HCT116 (cell line): ENCODE results near the gene CCNYL1. TPM values are rescaled to one million over a fixed set of nuclear protein-coding genes. Genes with fewer than 3 reads are reported as not detected.

ENCODE experiments used
- ATAC-seq: fragments of 200-7000 bp; cut with Tn5 transposase; 2 replicates; pipeline ENCODE4 v1.9.1; 2020; ENCODE audit warnings: mild to moderate bottlenecking, moderate library complexity
- BruUV-seq: library from RNA; stranded (reverse); fragments of 400-500 nt; replicated peaks from 2 replicates; lab custom pipeline; 2021; lab: Mats Ljungman, UMichigan
- CTCF ChIA-PET: fragments of 300-600 bp; sonication (Branson Sonifier 250); formaldehyde crosslinking; loops from one replicate; lab custom pipeline; 2021; ENCODE audit warnings: antibody characterized with exemption; lab: Charles Lee
- POLR2A ChIA-PET: fragments of 300-600, 350-600 bp; sonication (Branson Sonifier 250); formaldehyde crosslinking; loops from one replicate; lab custom pipeline; 2021; ENCODE audit warnings: antibody characterized with exemption; lab: Charles Lee
- RAD21 ChIA-PET, 2 experiments: fragments of 300-600 bp; sonication (Branson Sonifier 250); formaldehyde crosslinking; loops; one replicate each; lab custom pipeline; 2023; ENCODE audit warnings: low total read pairs in 2 of 2; ENCODE audit not compliant: uncharacterized antibody in 2 of 2, unreplicated experiment in 2 of 2, low non-redundant PET in 1 of 2; lab: Charles Lee
- DNase-seq: peaks from one replicate; pipeline ENCODE4 v3.0.0-alpha.2; 2010; ENCODE audit warnings: low read depth, low spot score
- H2AFZ ChIP-seq: fragments of 200-600 bp; shearing (Covaris generic), sonication (generic); 2 replicates; pipeline ENCODE4 v1.6.1; 2017; ENCODE audit warnings: low read depth, mixed run types, mixed read lengths, antibody characterized with exemption, low read length; ENCODE audit not compliant: poor library complexity, severe bottlenecking
- H3K27ac ChIP-seq: 2 replicates; pipeline ENCODE4 v1.5.1; 2012; ENCODE audit warnings: low read depth, low read length
- H3K27me3 ChIP-seq: fragments of 200-600 bp; sonication (generic); 2 replicates; pipeline ENCODE4 v1.6.1; 2016; ENCODE audit warnings: mixed run types, low read length, mixed read lengths; ENCODE audit not compliant: insufficient read depth
- H3K36me3 ChIP-seq, 2 experiments: fragments of 200-500 bp in 1 of 2; fragments of 200-600 bp in 1 of 2; sonication (Bioruptor generic) in 1 of 2; sonication (generic) in 1 of 2; 2 replicates each; pipeline versions ENCODE4 v1.5.1 to v1.6.1; 2014 to 2016; ENCODE audit warnings: low read length in 2 of 2, inconsistent platforms in 1 of 2, mixed read lengths in 1 of 2, mixed run types in 1 of 2; ENCODE audit not compliant: insufficient read depth in 2 of 2, control insufficient read depth in 1 of 2
- H3K4me1 ChIP-seq, 2 experiments: fragments of 200-600 bp in 1 of 2; sonication (generic) in 1 of 2; 2 replicates each; pipeline versions ENCODE4 v1.5.1 to v1.6.1; 2012 to 2017; ENCODE audit warnings: low read length in 2 of 2, inconsistent platforms in 1 of 2, mild to moderate bottlenecking in 1 of 2, mixed read lengths in 1 of 2, mixed run types in 1 of 2, moderate library complexity in 1 of 2; ENCODE audit not compliant: insufficient read depth in 2 of 2, control insufficient read depth in 1 of 2
- H3K4me2 ChIP-seq: fragments of 200-600 bp; sonication (generic); 2 replicates; pipeline ENCODE4 v1.6.1; 2017; ENCODE audit warnings: mixed run types, low read length, mixed read lengths
- H3K4me3 ChIP-seq, 2 experiments: fragments of 200-600 bp in 1 of 2; sonication (generic) in 1 of 2; replicated peaks in 1 of 2; 2 replicates each; pipeline ENCODE4 v1.5.1; 2011 to 2016; ENCODE audit warnings: low read length in 2 of 2, control low read depth in 1 of 2, low read depth in 1 of 2, mild to moderate bottlenecking in 1 of 2, mixed read lengths in 1 of 2, mixed run types in 1 of 2
- H3K79me2 ChIP-seq: fragments of 200-600 bp; sonication (generic); 2 replicates; pipeline ENCODE4 v1.6.1; 2017; ENCODE audit warnings: mild to moderate bottlenecking, mixed run types, low read length, moderate library complexity, mixed read lengths; ENCODE audit not compliant: insufficient read depth
- H3K9ac ChIP-seq: fragments of 200-600 bp; sonication (generic); 2 replicates; pipeline ENCODE4 v1.6.1; 2016; ENCODE audit warnings: low read length, mixed read lengths
- H3K9me2 ChIP-seq: fragments of 200-600 bp; sonication (generic), shearing (Covaris generic); 2 replicates; pipeline ENCODE4 v1.6.1; 2017; ENCODE audit warnings: mixed run types, mild to moderate bottlenecking, moderate library complexity; ENCODE audit not compliant: insufficient read depth
- H3K9me3 ChIP-seq, 2 experiments: fragments of 200-500 bp in 1 of 2; fragments of 200-600 bp in 1 of 2; sonication (Bioruptor generic) in 1 of 2; sonication (generic) in 1 of 2; 2 replicates each; pipeline ENCODE4 v1.6.1; 2014 to 2017; ENCODE audit warnings: low read length in 2 of 2, mixed read lengths in 2 of 2, inconsistent platforms in 1 of 2, low read depth in 1 of 2, mild to moderate bottlenecking in 1 of 2, mixed run types in 1 of 2, moderate library complexity in 1 of 2; ENCODE audit not compliant: control insufficient read depth in 1 of 2, insufficient read depth in 1 of 2
- H4K20me1 ChIP-seq: fragments of 200-600 bp; sonication (generic), shearing (Covaris generic); 2 replicates; pipeline ENCODE4 v1.6.1; 2017; ENCODE audit warnings: mixed run types, mild to moderate bottlenecking, moderate library complexity; ENCODE audit not compliant: insufficient read depth
- EZH2 ChIP-seq: fragments of 200-600 bp; sonication (generic); IDR thresholded peaks from 2 replicates; pipeline ENCODE4 v1.6.1; 2017; ENCODE audit warnings: antibody characterized with exemption, mixed run types
- POLR2A ChIP-seq: IDR thresholded peaks from 2 replicates; pipeline ENCODE4 v1.7.0; 2011; ENCODE audit warnings: borderline replicate concordance; ENCODE audit not compliant: insufficient read depth, insufficient read length; ENCODE audit errors: extremely low read depth
- RAD21 ChIP-seq: IDR thresholded peaks from 2 replicates; pipeline ENCODE4 v1.6.1; 2012; ENCODE audit warnings: low read depth, mild to moderate bottlenecking
- SIN3A ChIP-seq: IDR thresholded peaks from 2 replicates; pipeline ENCODE4 v1.6.1; 2012; ENCODE audit warnings: low read depth
- TCF7L2 ChIP-seq: IDR thresholded peaks from 2 replicates; pipeline ENCODE4 v1.7.0; 2011; ENCODE audit warnings: borderline replicate concordance, inconsistent platforms; ENCODE audit not compliant: insufficient read depth, insufficient read length; ENCODE audit errors: extremely low read depth
- YY1 ChIP-seq: IDR thresholded peaks from 2 replicates; pipeline ENCODE4 v1.6.1; 2011; ENCODE audit warnings: low read length, low read depth, moderate library complexity, mild to moderate bottlenecking; ENCODE audit not compliant: insufficient replicate concordance; ENCODE audit errors: extremely low read depth
- ZNF274 ChIP-seq: fragments of 200-500 bp; sonication (Bioruptor generic); IDR thresholded peaks from 2 replicates; pipeline ENCODE4 v1.6.1; 2014; ENCODE audit warnings: mild to moderate bottlenecking, low read depth, low read length, inconsistent platforms
- intact Hi-C: fragments of 100-400 bp; cut with micrococcal nuclease; formaldehyde crosslinking; loops from 2 replicates; pipeline ENCODE4 v1.10.0; 2022
- total RNA-seq: library from RNA; stranded (reverse); gene quantifications from one replicate; pipeline ENCODE4 v1.2.1, GENCODE V29; 2021; ENCODE audit not compliant: unreplicated experiment
- TF ChIP-seq, protein P1 (sequence below): IDR thresholded peaks from 2 replicates; pipeline ENCODE4 v1.6.1; 2012
- TF ChIP-seq, protein P2 (sequence below): IDR thresholded peaks from 2 replicates; pipeline ENCODE4 v1.6.1; 2012
- TF ChIP-seq, protein P3 (sequence below): IDR thresholded peaks from 2 replicates; pipeline ENCODE4 v1.6.1; 2011; ENCODE audit warnings: mild to moderate bottlenecking, low read length, moderate library complexity; ENCODE audit not compliant: insufficient replicate concordance; ENCODE audit errors: extremely low read depth
- TF ChIP-seq, protein P4 (sequence below), 3 experiments: fragments of 200-600 bp in 1 of 3; sonication (generic) in 1 of 3; IDR thresholded peaks in 2 of 3; conservative IDR thresholded peaks in 1 of 3; 2 replicates each; pipeline ENCODE4 v1.5.1; 2012 to 2017; ENCODE audit warnings: low read depth in 2 of 3, low read length in 2 of 3, antibody characterized with exemption in 1 of 3, borderline replicate concordance in 1 of 3, control low read depth in 1 of 3, mild to moderate bottlenecking in 1 of 3, mixed read lengths in 1 of 3, mixed run types in 1 of 3, moderate library complexity in 1 of 3; ENCODE audit not compliant: insufficient read depth in 1 of 3

Gene CCNYL1
- total RNA-seq, 1 experiment from 2014 or later = 14.9 TPM

DNA sequence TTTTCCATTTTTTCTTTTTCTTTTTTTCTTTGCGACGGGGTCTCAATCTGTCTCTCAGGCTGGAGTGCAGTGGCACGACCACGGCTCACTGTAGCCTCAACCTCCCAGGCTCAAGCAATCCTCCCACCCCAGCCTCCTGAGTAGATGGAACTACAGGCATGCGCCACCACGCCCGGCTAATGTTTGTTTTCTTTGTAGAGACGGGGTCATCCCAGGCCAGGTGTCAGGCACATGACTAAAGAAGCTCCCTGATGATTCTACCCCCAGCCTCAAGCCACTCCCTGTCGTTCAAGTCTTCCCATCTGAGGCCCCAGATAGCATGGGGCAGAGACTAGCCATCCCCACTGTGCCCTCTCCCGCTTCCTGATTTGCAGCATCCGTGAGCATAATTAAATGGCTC, 68.1 kb downstream of the CCNYL1 start:
- H4K20me1 ChIP-seq = no peaks in the 10 kb centered on the region
- ChIA-PET CTCF (no interaction called here), RAD21 (no interaction called here), POLR2A (interaction anchor here (0.7 kb wide), 1 partner anchor 88 kb away, joined by 3 read pairs; no protein-coding TSS in a partner anchor)
- DNase-seq = no peak
- H2AFZ ChIP-seq = no peak overlapping the region
- no peaks in the 10 kb centered on the region for H3K9me3 ChIP-seq
- no peaks in the 10 kb centered on the region for H3K27me3 ChIP-seq
- no peak for ATAC-seq
- H3K79me2 ChIP-seq = no peaks in the 10 kb centered on the region
- no peak overlapping the region for H3K4me3 ChIP-seq
- no peaks in the 10 kb centered on the region for H3K9me2 ChIP-seq
- no TSS peak for BruUV-seq
- H3K4me1 ChIP-seq = peaks cover 0 to 6% of the 10 kb centered on the region in 2 experiments; a peak in 1 of 4 replicates
- H3K4me2 ChIP-seq = no peak overlapping the region; the same call in 1 of the 2 replicates
- no peak overlapping the region for H3K9ac ChIP-seq
- TF ChIP-seq TCF7L2 (no peak), ZNF274 (no peak), YY1 (no peak), RAD21 (no peak)
- TF ChIP-seq, protein P1, sequence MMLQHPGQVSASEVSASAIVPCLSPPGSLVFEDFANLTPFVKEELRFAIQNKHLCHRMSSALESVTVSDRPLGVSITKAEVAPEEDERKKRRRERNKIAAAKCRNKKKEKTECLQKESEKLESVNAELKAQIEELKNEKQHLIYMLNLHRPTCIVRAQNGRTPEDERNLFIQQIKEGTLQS = no peak
- TF ChIP-seq, protein P2, sequence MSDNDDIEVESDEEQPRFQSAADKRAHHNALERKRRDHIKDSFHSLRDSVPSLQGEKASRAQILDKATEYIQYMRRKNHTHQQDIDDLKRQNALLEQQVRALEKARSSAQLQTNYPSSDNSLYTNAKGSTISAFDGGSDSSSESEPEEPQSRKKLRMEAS = no peak
- no peaks in the 10 kb centered on the region for H3K36me3 ChIP-seq
- H3K27ac ChIP-seq = no peak overlapping the region
- intact Hi-C loops = no loop called here

DNA sequence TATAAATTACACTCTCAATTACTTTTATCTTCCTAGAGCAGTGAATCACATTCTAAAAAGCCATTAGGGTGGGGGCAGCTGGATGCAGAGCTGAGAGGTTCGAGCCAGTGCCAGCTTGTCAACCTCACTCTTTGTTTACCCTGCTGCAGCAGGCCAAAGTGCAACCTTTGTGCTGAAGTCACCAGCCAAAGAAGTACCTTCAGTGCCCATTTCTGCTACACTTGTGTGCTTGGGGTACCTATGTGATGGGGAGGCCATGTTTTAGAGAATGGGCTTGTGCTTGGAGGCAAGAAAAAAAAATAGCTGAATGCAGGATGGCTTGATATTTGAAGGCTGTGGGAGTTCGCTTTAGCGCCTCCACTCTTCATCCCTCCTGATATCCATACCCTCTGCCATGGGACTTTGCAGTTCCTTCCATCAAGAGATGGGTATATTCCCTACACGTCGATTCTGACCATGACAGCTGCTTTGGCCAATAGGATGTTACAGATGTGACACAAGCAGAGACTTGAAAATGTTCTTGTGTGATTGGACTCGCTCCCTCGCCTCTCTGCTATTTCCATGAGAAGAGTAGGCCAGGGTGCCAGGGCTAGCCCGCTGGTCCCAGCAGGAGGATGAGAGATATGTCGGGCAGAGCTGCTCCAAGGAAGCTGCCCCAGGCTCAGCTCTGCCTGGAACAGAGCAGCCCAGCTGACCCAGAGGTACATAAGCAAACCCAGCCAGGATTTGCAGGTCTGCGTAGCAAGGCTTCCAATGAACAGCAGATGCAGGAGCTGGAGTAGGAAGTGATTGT, 71.0 kb downstream of the CCNYL1 start:
- Histone ChIP-seq H4K20me1 (no peaks in the 10 kb centered on the region), H3K27me3 (no peaks in the 10 kb centered on the region), H3K9me2 (no peaks in the 10 kb centered on the region), H3K36me3 (no peaks in the 10 kb centered on the region), H3K4me1 (peaks cover 0 to 6% of the 10 kb centered on the region in 2 experiments; a peak in 1 of 4 replicates), H3K4me2 (no peak overlapping the region), H3K79me2 (no peaks in the 10 kb centered on the region), H3K4me3 (no peak overlapping the region), H3K9ac (no peak overlapping the region), H3K27ac (no peak overlapping the region), H3K9me3 (no peaks in the 10 kb centered on the region), H2AFZ (no peak overlapping the region)
- intact Hi-C loops = no loop called here
- DNase-seq (no peak), ATAC-seq (no peak)
- POLR2A ChIA-PET = no interaction called here
- RAD21 ChIA-PET = no interaction called here
- CTCF ChIA-PET = no interaction called here
- BruUV-seq = no TSS peak
- TF ChIP-seq RAD21 (no peak), POLR2A (no peak), EZH2 (no peak), SIN3A (no peak), ZNF274 (no peak)
- TF ChIP-seq, protein P3, sequence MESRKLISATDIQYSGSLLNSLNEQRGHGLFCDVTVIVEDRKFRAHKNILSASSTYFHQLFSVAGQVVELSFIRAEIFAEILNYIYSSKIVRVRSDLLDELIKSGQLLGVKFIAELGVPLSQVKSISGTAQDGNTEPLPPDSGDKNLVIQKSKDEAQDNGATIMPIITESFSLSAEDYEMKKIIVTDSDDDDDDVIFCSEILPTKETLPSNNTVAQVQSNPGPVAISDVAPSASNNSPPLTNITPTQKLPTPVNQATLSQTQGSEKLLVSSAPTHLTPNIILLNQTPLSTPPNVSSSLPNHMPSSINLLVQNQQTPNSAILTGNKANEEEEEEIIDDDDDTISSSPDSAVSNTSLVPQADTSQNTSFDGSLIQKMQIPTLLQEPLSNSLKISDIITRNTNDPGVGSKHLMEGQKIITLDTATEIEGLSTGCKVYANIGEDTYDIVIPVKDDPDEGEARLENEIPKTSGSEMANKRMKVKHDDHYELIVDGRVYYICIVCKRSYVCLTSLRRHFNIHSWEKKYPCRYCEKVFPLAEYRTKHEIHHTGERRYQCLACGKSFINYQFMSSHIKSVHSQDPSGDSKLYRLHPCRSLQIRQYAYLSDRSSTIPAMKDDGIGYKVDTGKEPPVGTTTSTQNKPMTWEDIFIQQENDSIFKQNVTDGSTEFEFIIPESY = no peak
- TF ChIP-seq, protein P4, sequence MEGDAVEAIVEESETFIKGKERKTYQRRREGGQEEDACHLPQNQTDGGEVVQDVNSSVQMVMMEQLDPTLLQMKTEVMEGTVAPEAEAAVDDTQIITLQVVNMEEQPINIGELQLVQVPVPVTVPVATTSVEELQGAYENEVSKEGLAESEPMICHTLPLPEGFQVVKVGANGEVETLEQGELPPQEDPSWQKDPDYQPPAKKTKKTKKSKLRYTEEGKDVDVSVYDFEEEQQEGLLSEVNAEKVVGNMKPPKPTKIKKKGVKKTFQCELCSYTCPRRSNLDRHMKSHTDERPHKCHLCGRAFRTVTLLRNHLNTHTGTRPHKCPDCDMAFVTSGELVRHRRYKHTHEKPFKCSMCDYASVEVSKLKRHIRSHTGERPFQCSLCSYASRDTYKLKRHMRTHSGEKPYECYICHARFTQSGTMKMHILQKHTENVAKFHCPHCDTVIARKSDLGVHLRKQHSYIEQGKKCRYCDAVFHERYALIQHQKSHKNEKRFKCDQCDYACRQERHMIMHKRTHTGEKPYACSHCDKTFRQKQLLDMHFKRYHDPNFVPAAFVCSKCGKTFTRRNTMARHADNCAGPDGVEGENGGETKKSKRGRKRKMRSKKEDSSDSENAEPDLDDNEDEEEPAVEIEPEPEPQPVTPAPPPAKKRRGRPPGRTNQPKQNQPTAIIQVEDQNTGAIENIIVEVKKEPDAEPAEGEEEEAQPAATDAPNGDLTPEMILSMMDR (IDR thresholded peaks at IDR 0.05 in 2 of 3, conservative IDR thresholded peaks at IDR 0.05 in 1 of 3; ENCODE audit: borderline replicate concordance in 1 of 3, insufficient read depth in 1 of 3, low read depth in 2 of 3, low read length in 2 of 3) = no peak
